ENCODE data around the gene ANO1.

DNA sequence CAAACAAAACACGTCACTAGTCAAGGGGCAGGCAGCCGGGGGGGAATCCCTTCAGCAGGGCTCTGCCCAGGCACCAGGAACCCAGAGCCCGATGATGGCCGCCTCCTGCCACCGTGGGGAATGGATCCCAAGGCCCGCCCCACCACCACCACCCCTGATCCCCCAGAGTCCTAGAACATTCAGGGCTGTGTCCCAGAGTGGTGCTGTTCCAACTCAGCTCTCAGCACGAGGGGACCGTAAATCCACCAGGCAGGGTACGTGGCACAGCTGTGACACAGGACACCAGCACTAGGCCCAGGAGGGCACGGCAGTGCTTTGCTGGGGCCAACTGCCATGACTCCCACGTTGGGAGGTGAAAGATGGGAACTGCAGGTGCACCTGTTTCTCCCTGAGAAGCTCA, 29.6 kb downstream of the ANO1 start:
- TF ChIP-seq, protein P1, sequence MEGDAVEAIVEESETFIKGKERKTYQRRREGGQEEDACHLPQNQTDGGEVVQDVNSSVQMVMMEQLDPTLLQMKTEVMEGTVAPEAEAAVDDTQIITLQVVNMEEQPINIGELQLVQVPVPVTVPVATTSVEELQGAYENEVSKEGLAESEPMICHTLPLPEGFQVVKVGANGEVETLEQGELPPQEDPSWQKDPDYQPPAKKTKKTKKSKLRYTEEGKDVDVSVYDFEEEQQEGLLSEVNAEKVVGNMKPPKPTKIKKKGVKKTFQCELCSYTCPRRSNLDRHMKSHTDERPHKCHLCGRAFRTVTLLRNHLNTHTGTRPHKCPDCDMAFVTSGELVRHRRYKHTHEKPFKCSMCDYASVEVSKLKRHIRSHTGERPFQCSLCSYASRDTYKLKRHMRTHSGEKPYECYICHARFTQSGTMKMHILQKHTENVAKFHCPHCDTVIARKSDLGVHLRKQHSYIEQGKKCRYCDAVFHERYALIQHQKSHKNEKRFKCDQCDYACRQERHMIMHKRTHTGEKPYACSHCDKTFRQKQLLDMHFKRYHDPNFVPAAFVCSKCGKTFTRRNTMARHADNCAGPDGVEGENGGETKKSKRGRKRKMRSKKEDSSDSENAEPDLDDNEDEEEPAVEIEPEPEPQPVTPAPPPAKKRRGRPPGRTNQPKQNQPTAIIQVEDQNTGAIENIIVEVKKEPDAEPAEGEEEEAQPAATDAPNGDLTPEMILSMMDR (IDR thresholded peaks at IDR 0.05 in 4 of 5, conservative IDR thresholded peaks at IDR 0.05 in 1 of 5), result no peak
- TF ChIP-seq POLR2A (IDR thresholded peaks at IDR 0.05), result no peak
